Measurements from ENCODE around the gene PLXDC1. TPM values are rescaled to one million over a fixed set of nuclear protein-coding genes. Genes with fewer than 3 reads are reported as not detected.
A peak's percentile ranks its signal among the peaks of the same experiment; 100 is the strongest.

PLXDC1 gene
- total and polyA plus RNA-seq, 2 of the 13 experiments (the other 11 are each of a cell fraction or from before 2014, with no cell fraction given) = not detected

DNA sequence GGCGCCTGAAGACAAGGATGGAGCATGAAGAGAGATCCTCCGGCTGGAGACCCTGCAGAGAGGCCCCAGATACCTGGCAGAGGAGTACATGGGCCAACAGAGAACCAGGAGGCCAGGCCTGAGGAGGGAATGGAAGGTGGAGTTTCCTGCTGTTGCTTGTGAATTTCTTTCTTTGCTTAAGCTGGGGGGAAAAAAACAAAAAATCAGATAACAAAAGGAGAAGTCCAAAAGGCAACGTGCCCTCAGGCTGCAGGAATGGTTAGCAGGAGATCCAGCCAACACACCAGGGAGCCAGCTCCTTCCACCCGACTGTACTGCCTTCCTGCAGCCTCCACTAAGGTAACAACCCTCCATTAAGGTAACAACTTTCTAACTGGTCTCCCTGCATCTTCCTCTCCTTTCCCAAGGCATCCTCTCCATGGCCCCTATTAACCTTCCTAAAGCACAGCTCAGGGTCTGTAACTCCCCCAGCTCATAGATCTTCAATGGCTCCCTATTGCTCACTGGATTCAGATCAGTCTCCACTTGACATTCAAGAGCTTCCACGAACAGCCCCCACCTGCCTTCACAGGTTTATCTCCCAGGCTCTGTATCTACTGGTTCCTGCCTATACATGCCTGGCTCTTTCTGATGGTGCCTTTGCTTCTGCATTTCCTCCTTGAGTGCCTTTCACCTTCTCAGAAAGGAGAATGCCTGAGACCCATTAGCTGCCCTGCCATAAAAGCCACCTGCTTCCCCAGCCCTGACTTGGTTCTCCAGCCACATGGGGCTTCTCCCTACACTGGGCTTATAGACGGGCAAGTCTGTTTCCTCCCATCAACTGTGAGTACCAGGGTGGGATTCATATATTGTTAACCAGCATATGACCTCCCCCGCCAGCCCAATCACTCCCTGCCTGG lies 15.2 kb upstream of the PLXDC1 start (continued):
- no peak for TF ChIP-seq ZNF296 (CRISPR knock-in tag; conservative IDR thresholded peaks at IDR 0.05)
- no peak for TF ChIP-seq IRX3 (CRISPR knock-in tag; IDR thresholded peaks at IDR 0.05; ENCODE audit: borderline replicate concordance, low read depth)
- TF ChIP-seq MAFK (conservative IDR thresholded peaks at IDR 0.05 in 1 of 2, IDR thresholded peaks at IDR 0.05 in 1 of 2; ENCODE audit: low read length in 2 of 2) = no peak
- no peak for TF ChIP-seq CEBPG (CRISPR knock-in tag; IDR thresholded peaks at IDR 0.05)

DNA sequence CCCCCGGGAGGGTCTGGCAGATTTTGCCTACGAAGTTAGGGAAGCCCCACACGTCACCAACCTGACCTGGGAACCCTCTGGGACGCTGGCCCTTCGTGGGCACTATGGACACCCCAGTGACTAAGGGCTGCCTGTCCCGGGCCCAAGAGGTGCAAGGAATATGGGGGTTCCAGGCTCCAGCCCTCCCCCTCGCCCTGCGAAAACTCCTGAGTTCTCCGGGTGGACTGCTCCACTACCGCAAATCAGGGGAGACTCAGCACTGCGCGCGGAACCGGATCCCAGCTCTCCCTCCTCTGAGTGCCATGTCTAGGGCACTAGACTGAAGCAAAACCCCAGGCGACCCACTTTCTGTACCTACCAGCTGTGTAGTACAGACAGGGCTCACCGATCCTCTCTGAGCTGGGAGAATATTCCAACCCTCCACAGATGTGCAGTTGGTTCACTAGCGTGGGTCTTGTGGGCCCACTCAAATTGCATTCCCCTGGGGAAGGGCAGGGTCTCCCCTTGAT lies 14.5 kb upstream of the PLXDC1 start, which contains the start of gene ARL5C:
Gene ARL5C (minus strand): TSS at position 321 of the 509 bp plus-strand sequence. CDS start 401 bp downstream, outside the sequence.
- peak within 1 kb of the TSS; percentile 65 for H3K4me2 ChIP-seq (ENCODE audit: low read depth, low read length)
- H3K9me3 ChIP-seq (ENCODE audit: low read length) = no peaks in the 10 kb centered on the region
- ChIA-PET CTCF (ENCODE audit: low intra/inter-chr PET ratio, low total read pairs) (no interaction called here), POLR2A (interaction anchor here (1.2 to 1.5 kb wide), 2 partner anchors 34 kb away, joined by 4 to 15 read pairs; partner anchors contain the start of gene RPL19)
- no peaks in the 10 kb centered on the region for H3K79me2 ChIP-seq (ENCODE audit: insufficient read depth, low read length)
- no peak for DNase-seq (ENCODE audit: low spot score)
- H3K4me1 ChIP-seq (ENCODE audit: insufficient read depth, low read length) = peaks cover 14% of the 10 kb centered on the region; the same call in 1 of the 2 replicates
- no TSS peak for BruUV-seq (replicated peaks)
- H3K27me3 ChIP-seq (ENCODE audit: control insufficient read depth in 1 of 2, insufficient read depth in 2 of 2, low read length in 2 of 2) = peaks cover 4 to 27% of the 10 kb centered on the region in 2 experiments; a peak in 4 of 5 replicates
- no peak within 1 kb of the TSS for H2AFZ ChIP-seq (ENCODE audit: low read length)
- H3K36me3 ChIP-seq (replicated peaks in 1 of 2; ENCODE audit: control insufficient read depth in 1 of 2, insufficient read depth in 2 of 2, low read length in 2 of 2) = no peaks in the 10 kb centered on the region
- ATAC-seq = no peak
- intact Hi-C loops (cut with micrococcal nuclease; ENCODE audit: unreplicated experiment) (no loop called here), in situ Hi-C loops (cut with HindIII; ENCODE audit: extremely low pct_ligation_motif_present, low pct_unique_long_range_greater_than_20kb) (loop anchor here (25.0 kb wide), 1 partner anchor 404 kb away; the partner anchor contains the start of gene PSMB3)
- H3K27ac ChIP-seq (ENCODE audit: extremely low read length, insufficient read depth, low read length) = no peak within 1 kb of the TSS
- H3K9ac ChIP-seq (ENCODE audit: insufficient read depth, low read depth, low read length) = no peak within 1 kb of the TSS
- no peaks in the 10 kb centered on the region for H4K20me1 ChIP-seq (ENCODE audit: insufficient read depth, low read length)
- FAIRE-seq = no peak
- WGBS (ENCODE audit: low lambda C conversion rate) = 78% methylated on average over 11 of the region's 17 CpGs
- peak within 1 kb of the TSS in 1 of 3 experiments; percentile 51; a peak in 2 of 6 replicates for H3K4me3 ChIP-seq (replicated peaks in 1 of 3; ENCODE audit: insufficient read depth in 1 of 3, low read depth in 2 of 3, low read length in 3 of 3)
- no peak for TF ChIP-seq ZNF850 (CRISPR knock-in tag; conservative IDR thresholded peaks at IDR 0.05)
- TF ChIP-seq, protein P1, sequence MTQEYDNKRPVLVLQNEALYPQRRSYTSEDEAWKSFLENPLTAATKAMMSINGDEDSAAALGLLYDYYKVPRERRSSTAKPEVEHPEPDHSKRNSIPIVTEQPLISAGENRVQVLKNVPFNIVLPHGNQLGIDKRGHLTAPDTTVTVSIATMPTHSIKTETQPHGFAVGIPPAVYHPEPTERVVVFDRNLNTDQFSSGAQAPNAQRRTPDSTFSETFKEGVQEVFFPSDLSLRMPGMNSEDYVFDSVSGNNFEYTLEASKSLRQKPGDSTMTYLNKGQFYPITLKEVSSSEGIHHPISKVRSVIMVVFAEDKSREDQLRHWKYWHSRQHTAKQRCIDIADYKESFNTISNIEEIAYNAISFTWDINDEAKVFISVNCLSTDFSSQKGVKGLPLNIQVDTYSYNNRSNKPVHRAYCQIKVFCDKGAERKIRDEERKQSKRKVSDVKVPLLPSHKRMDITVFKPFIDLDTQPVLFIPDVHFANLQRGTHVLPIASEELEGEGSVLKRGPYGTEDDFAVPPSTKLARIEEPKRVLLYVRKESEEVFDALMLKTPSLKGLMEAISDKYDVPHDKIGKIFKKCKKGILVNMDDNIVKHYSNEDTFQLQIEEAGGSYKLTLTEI (CRISPR knock-in tag; conservative IDR thresholded peaks at IDR 0.05) = no peak
- no peak for TF ChIP-seq ZNF747 (CRISPR knock-in tag; IDR thresholded peaks at IDR 0.05; ENCODE audit: borderline replicate concordance)
- no peak for TF ChIP-seq SMAD3 (CRISPR knock-in tag; IDR thresholded peaks at IDR 0.05)
- no peak for TF ChIP-seq MBD4 (IDR thresholded peaks at IDR 0.05; ENCODE audit: borderline replicate concordance, low read length)
- TF ChIP-seq, protein P2, sequence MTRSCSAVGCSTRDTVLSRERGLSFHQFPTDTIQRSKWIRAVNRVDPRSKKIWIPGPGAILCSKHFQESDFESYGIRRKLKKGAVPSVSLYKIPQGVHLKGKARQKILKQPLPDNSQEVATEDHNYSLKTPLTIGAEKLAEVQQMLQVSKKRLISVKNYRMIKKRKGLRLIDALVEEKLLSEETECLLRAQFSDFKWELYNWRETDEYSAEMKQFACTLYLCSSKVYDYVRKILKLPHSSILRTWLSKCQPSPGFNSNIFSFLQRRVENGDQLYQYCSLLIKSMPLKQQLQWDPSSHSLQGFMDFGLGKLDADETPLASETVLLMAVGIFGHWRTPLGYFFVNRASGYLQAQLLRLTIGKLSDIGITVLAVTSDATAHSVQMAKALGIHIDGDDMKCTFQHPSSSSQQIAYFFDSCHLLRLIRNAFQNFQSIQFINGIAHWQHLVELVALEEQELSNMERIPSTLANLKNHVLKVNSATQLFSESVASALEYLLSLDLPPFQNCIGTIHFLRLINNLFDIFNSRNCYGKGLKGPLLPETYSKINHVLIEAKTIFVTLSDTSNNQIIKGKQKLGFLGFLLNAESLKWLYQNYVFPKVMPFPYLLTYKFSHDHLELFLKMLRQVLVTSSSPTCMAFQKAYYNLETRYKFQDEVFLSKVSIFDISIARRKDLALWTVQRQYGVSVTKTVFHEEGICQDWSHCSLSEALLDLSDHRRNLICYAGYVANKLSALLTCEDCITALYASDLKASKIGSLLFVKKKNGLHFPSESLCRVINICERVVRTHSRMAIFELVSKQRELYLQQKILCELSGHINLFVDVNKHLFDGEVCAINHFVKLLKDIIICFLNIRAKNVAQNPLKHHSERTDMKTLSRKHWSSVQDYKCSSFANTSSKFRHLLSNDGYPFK (CRISPR knock-in tag; IDR thresholded peaks at IDR 0.05; ENCODE audit: borderline replicate concordance) = no peak
- TF ChIP-seq, protein P3, sequence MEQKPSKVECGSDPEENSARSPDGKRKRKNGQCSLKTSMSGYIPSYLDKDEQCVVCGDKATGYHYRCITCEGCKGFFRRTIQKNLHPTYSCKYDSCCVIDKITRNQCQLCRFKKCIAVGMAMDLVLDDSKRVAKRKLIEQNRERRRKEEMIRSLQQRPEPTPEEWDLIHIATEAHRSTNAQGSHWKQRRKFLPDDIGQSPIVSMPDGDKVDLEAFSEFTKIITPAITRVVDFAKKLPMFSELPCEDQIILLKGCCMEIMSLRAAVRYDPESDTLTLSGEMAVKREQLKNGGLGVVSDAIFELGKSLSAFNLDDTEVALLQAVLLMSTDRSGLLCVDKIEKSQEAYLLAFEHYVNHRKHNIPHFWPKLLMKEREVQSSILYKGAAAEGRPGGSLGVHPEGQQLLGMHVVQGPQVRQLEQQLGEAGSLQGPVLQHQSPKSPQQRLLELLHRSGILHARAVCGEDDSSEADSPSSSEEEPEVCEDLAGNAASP (CRISPR knock-in tag; IDR thresholded peaks at IDR 0.05; ENCODE audit: borderline replicate concordance) = no peak
- no peak for TF ChIP-seq HCFC1 (IDR thresholded peaks at IDR 0.05; ENCODE audit: low read depth, low read length)
- TF ChIP-seq SYNCRIP (IDR thresholded peaks at IDR 0.05; ENCODE audit: insufficient read depth, low read depth, low read length) = no peak
- TF ChIP-seq ATAD3A (CRISPR knock-in tag; IDR thresholded peaks at IDR 0.05) = no peak
- no peak for TF ChIP-seq NFE2 (CRISPR knock-in tag; IDR thresholded peaks at IDR 0.05)
- no peak for TF ChIP-seq YEATS2 (CRISPR knock-in tag; IDR thresholded peaks at IDR 0.05; ENCODE audit: borderline replicate concordance)
